Activated CD4-positive, alpha-beta T cell treated with anti-CD3 and anti-CD28 coated beads, Interleukin-2, amount 50 U/mL, for 16 hours (primary cell): Measurements from ENCODE around the gene KLHDC7B.
"Not testable (repeated sequence)": the region's sequence is repeated elsewhere in the genome, so short reads cannot be mapped to it uniquely, and the experiment has no call there.

Experiments
- DNase-seq: peaks from one replicate; pipeline ENCODE4 v3.0.0-alpha.2; 2020

KLHDC7B gene

GRCh38 chr22:50529897-50530579, 15.7 kb upstream of the KLHDC7B start, which contains the start of gene TYMP:
TSS of gene TYMP (minus strand) at chr22:50530012. CDS start at chr22:50529709, 303 bp downstream.
- DNase-seq, result peak; percentile 81

- no peak for DNase-seq
Measured at GRCh38 chr22:50530580-50530876, 15.2 kb upstream of the KLHDC7B start.

GRCh38 chr22:50530877-50531545, 14.7 kb upstream of the KLHDC7B start:
- peak; percentile 92 for DNase-seq

GRCh38 chr22:50531546-50531961, 14.1 kb upstream of the KLHDC7B start:
- peak; percentile 78 for DNase-seq

- no peak for DNase-seq
Measured at GRCh38 chr22:50531962-50532674, 13.6 kb upstream of the KLHDC7B start.

- no peak for DNase-seq
Measured at GRCh38 chr22:50532824-50533796, 12.6 kb upstream of the KLHDC7B start.

GRCh38 chr22:50533856-50534711, 11.6 kb upstream of the KLHDC7B start:
- not testable (repeated sequence) for DNase-seq

- no peak for DNase-seq
Measured at GRCh38 chr22:50535113-50535512, 10.6 kb upstream of the KLHDC7B start.

GRCh38 chr22:50536226-50536625, 9.5 kb upstream of the KLHDC7B start:
- no peak for DNase-seq

- no peak for DNase-seq
Measured at GRCh38 chr22:50537765-50538164, 7.9 kb upstream of the KLHDC7B start.

GRCh38 chr22:50540381-50540780, 5.3 kb upstream of the KLHDC7B start:
- DNase-seq, result no peak

GRCh38 chr22:50541667-50542026, 4.1 kb upstream of the KLHDC7B start:
- peak; percentile 90 for DNase-seq

- peak; percentile 87 for DNase-seq
Measured at GRCh38 chr22:50542416-50542927, 3.2 kb upstream of the KLHDC7B start.

- peak; percentile 90 for DNase-seq
Measured at GRCh38 chr22:50544078-50544745, 1.5 kb upstream of the KLHDC7B start.

GRCh38 chr22:50544746-50545253, 899 bp upstream of the KLHDC7B start:
- DNase-seq, result no peak

- no peak for DNase-seq
Measured at GRCh38 chr22:50546326-50547262, 895 bp downstream of the KLHDC7B start.

GRCh38 chr22:50547263-50547985, 1.7 kb downstream of the KLHDC7B start:
- DNase-seq, result no peak

- DNase-seq, result no peak
Measured at GRCh38 chr22:50548040-50548920, 2.6 kb downstream of the KLHDC7B start.
